HepG2 (cell line): Measurements from ENCODE around the gene ANKRD65. TPM values are rescaled to one million over a fixed set of nuclear protein-coding genes. Genes with fewer than 3 reads are reported as not detected.

ENCODE experiments used
- ATF4 ChIP-seq, 2 experiments: fragments of 450-650 bp in 1 of 2; sonication (generic) in 1 of 2; formaldehyde crosslinking; IDR thresholded peaks; 2 replicates each; pipeline versions ENCODE4 v1.5.0 to v1.8.0; 2020 to 2022; ENCODE audit warnings: mild to moderate bottlenecking in 1 of 2, missing genetic modification reagents in 1 of 2
- CHD4 ChIP-seq: fragments of 200-600 bp; sonication (generic); IDR thresholded peaks from 2 replicates; pipeline ENCODE4 v1.7.0; 2017; ENCODE audit warnings: mild to moderate bottlenecking, low read length, borderline replicate concordance
- FOXM1 ChIP-seq: sonication (generic); formaldehyde crosslinking; IDR thresholded peaks from 2 replicates; pipeline ENCODE4 v1.5.0; 2020; ENCODE audit warnings: missing genetic modification reagents
- GTF3A ChIP-seq: sonication (generic); formaldehyde crosslinking; conservative IDR thresholded peaks from 2 replicates; pipeline ENCODE4 v1.4.0; 2020; ENCODE audit warnings: mild to moderate bottlenecking, missing genetic modification reagents
- HNRNPH1 ChIP-seq: fragments of 200-400 bp; formaldehyde crosslinking; optimal IDR thresholded peaks from 2 replicates; pipeline ENCODE3; 2017; ENCODE audit warnings: mild to moderate bottlenecking, low read depth, low read length
- KDM3A ChIP-seq: IDR thresholded peaks from 2 replicates; pipeline ENCODE4 v1.6.1; 2018; ENCODE audit warnings: low read depth, missing compliant biosample characterization
- KDM5A ChIP-seq: fragments of 200-600 bp; sonication (generic); IDR thresholded peaks from 2 replicates; pipeline ENCODE4 v1.7.0; 2018; ENCODE audit warnings: antibody characterized with exemption, mild to moderate bottlenecking, low read length, borderline replicate concordance
- KLF12 ChIP-seq: sonication (generic); formaldehyde crosslinking; IDR thresholded peaks from 2 replicates; pipeline ENCODE4 v1.4.0; 2020; ENCODE audit warnings: missing genetic modification reagents, borderline replicate concordance
- MBD4 ChIP-seq: IDR thresholded peaks from 2 replicates; pipeline ENCODE4 v1.6.1; 2012; ENCODE audit warnings: low read length, inconsistent platforms, borderline replicate concordance
- MLX ChIP-seq: IDR thresholded peaks from 2 replicates; pipeline ENCODE4 v1.6.1; 2016
- NR2F2 ChIP-seq: IDR thresholded peaks from 2 replicates; pipeline ENCODE4 v1.6.1; 2012; ENCODE audit warnings: low read depth, inconsistent platforms, borderline replicate concordance
- PRMT3 ChIP-seq: sonication (generic); formaldehyde crosslinking; IDR thresholded peaks from 2 replicates; pipeline ENCODE4 v1.8.1; 2022; ENCODE audit warnings: low read depth, mild to moderate bottlenecking, moderate library complexity, missing genetic modification reagents, borderline replicate concordance
- SNAI1 ChIP-seq: sonication (generic); formaldehyde crosslinking; IDR thresholded peaks from 2 replicates; pipeline ENCODE4 v1.5.0; 2020; ENCODE audit warnings: mild to moderate bottlenecking, missing genetic modification reagents, borderline replicate concordance
- TAF15 ChIP-seq: fragments of 200-400 bp; formaldehyde crosslinking; IDR thresholded peaks from one replicate; pipeline ENCODE4 v1.6.1; 2018; ENCODE audit warnings: mild to moderate bottlenecking, low read depth, low read length; ENCODE audit not compliant: poor library complexity, severe bottlenecking
- YY1 ChIP-seq: IDR thresholded peaks from 2 replicates; pipeline ENCODE4 v1.6.1; 2011; ENCODE audit warnings: low read length, low read depth, moderate library complexity, mild to moderate bottlenecking; ENCODE audit not compliant: insufficient read depth, insufficient replicate concordance
- ZBTB2 ChIP-seq: sonication (generic); formaldehyde crosslinking; IDR thresholded peaks from 2 replicates; pipeline ENCODE4 v1.8.0; 2022; ENCODE audit warnings: low read depth, missing genetic modification reagents
- ZNF276 ChIP-seq: sonication (generic); formaldehyde crosslinking; IDR thresholded peaks from 2 replicates; pipeline ENCODE4 v1.4.0; 2020; ENCODE audit warnings: mild to moderate bottlenecking, low read depth, missing genetic modification reagents
- ZNF30 ChIP-seq: sonication (generic); formaldehyde crosslinking; IDR thresholded peaks from 2 replicates; pipeline ENCODE4 v1.5.0; 2020; ENCODE audit warnings: mild to moderate bottlenecking, missing genetic modification reagents
- ZNF331 ChIP-seq: sonication (generic); formaldehyde crosslinking; IDR thresholded peaks from 2 replicates; pipeline ENCODE4 v1.4.0; 2020; ENCODE audit warnings: missing genetic modification reagents
- ZNF580 ChIP-seq: IDR thresholded peaks from 2 replicates; pipeline ENCODE4 v1.6.1; 2016; ENCODE audit warnings: low read depth, borderline replicate concordance
- ZNF644 ChIP-seq: IDR thresholded peaks from 2 replicates; pipeline ENCODE4 v1.6.1; 2016; ENCODE audit warnings: low read depth
- ZNF660 ChIP-seq: sonication (generic); formaldehyde crosslinking; IDR thresholded peaks from 2 replicates; pipeline ENCODE4 v1.5.1; 2020; ENCODE audit warnings: mild to moderate bottlenecking, low read depth, missing genetic modification reagents, borderline replicate concordance
- ZSCAN31 ChIP-seq: sonication (generic); formaldehyde crosslinking; IDR thresholded peaks from 2 replicates; pipeline ENCODE4 v1.5.0; 2020; ENCODE audit warnings: low read depth, mild to moderate bottlenecking, missing genetic modification reagents
- polyA plus RNA-seq, 8 experiments: library from polyadenylated mRNA; depleted of rRNA in 3 of 8; stranded (reverse) in 7 of 8; unstranded in 1 of 8; fragments of >200 nt; fragmentation: Illumina TruSeq in 4 of 8; extraction: Trizol in 4 of 8; gene quantifications; 2 replicates each; pipeline versions ENCODE4 v1.2.1 to v1.2.3, GENCODE V29; 2011 to 2016; ENCODE audit warnings: low read depth in 4 of 8, missing spikeins in 1 of 8, mixed read lengths in 1 of 8; ENCODE audit not compliant: insufficient read depth in 1 of 8
- total RNA-seq, 5 experiments: library from RNA; depleted of rRNA; stranded (reverse); fragments of >200 nt; fragmentation: Illumina TruSeq; extraction: Trizol; gene quantifications; 2 replicates each; pipeline ENCODE4 v1.2.3, GENCODE V29; 2016; ENCODE audit warnings: low read depth in 1 of 5

Gene ANKRD65
- total and polyA plus RNA-seq, 2 of the 13 experiments (the other 11 are each of a cell fraction or from before 2014, with no cell fraction given), result 12.1 to 30.1 TPM

- TF ChIP-seq FOXM1 (no peak), CHD4 (no peak), KDM3A (peak; percentile 97), NR2F2 (peak; percentile 59; the same call in 1 of the 2 replicates), ZNF331 (CRISPR knock-in tag) (peak; percentile 98), MBD4 (no peak), GTF3A (CRISPR knock-in tag) (peak; percentile 78; the same call in 1 of the 2 replicates), TAF15 (no peak), YY1 (peak; percentile 88), ZNF660 (no peak), SNAI1 (CRISPR knock-in tag) (no peak), ZNF276 (peak; percentile 79; the same call in 1 of the 2 replicates), KDM5A (peak; percentile 97), HNRNPH1 (no peak), ATF4 (CRISPR knock-in tag; IDR thresholded peaks at IDR 0.05) (peak in 1 of 2 experiments; percentile 81; a peak in 1 of 4 replicates), PRMT3 (peak; percentile 65; the same call in 1 of the 2 replicates), ZNF30 (0 out of 2 replicates have a peak, but pooled peaks have one; percentile 38), MLX (peak; percentile 72; the same call in 1 of the 2 replicates), ZBTB2 (CRISPR knock-in tag) (peak; percentile 98), ZNF644 (CRISPR knock-in tag) (no peak), KLF12 (CRISPR knock-in tag) (peak; percentile 86; the same call in 1 of the 2 replicates), ZSCAN31 (CRISPR knock-in tag) (peak; percentile 87; the same call in 1 of the 2 replicates), ZNF580 (peak; percentile 93; the same call in 1 of the 2 replicates)
Observed at GRCh38 chr1:1374929-1375662, 46.0 kb downstream of the ANKRD65 start, which contains the start of gene AURKAIP1 (continued).
